HG03045 (cell line): ENCODE results near the gene AP1S2.
"Not testable (repeated sequence)": the region's sequence is repeated elsewhere in the genome, so short reads cannot be mapped to it uniquely, and the experiment has no call there.

Experiments
- ATAC-seq: cut with Tn5 transposase; IDR thresholded peaks from one replicate; pipeline ENCODE4 v1.9.1; 2021; ENCODE audit warnings: mild to moderate bottlenecking, moderate library complexity; ENCODE audit not compliant: unreplicated experiment

AP1S2 gene

DNA sequence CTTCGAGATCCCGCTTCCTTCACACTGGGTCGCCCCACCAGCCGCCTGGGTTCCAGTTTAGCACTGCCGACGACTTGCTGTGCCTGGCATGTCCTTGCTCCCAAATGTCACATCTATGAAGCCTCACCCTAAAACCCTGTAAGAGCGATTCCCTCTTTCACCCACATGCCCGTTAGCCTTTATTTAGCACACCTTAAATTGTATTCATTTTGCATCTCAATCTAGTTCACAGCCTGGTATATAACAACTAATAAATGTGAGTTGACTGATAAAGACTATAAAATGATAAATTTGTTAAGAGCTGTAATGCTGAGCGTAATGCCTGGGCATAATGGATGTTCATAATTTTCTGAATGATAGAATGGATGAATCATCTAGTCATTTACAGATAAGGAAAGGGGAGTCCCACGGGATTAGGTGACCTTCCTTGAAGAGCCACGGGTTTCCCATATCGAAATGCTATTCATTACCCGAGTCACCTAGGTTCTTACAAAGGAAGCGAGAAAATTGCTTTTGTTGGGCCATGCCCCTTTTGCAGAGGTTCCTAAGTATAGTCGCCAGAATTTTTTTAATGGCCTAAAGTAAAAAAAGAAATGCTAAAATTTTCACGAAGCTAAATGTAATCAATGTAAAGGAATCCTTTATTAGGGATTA lies 1.1 kb upstream of the AP1S2 start:
- ATAC-seq: no peak

DNA sequence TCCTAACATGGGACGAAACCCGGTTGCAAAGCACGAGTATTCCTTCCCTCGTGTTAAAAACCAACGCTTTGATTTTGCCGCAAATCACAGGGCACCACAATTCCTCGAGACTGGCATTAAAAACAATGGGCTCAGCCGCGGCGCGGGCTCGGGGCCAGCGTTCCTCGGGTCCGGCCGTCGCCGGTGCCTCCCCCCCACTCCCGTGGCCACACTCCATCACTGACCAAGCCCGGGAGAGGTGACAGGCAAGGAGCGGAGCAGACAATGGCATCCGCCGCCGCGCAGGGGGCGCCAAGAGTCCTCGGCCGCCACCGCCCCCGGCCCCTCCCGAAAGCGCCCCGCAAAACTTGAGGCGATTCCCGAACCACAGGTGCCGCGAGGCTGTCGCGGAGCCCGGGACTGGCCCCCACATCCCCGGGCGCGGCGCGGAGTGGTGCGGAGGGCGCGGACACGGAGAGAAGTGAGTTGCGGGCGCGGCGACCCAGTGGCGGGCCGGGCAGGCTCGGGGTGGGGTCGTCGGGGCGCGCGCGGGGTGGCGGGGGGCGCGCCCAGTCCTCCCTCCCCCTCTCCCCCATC lies 445 bp downstream of the AP1S2 start:
- peak; percentile 44 for ATAC-seq

DNA sequence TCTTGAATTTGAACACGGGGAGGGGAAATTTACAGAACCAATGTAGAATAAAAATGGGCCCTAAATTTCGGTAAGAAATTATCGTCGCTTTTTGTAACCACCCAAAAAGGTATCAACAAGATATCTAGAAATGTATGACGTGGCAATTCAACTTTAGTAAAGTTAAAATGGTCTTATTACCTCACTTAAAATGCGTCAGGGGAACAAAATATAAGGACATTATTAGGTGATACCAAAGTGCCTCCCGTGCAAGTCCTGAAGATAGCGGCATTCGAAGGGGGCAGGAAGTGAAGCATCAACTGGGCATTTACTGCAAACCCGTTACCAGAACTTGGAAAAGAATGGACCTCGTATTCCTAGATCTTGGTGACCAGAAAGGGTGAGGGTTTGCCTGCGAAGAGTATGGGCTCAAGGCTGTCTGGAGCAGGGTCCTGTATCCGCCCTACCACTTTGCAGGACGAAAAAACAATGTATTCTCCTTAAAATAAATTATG lies 980 bp downstream of the AP1S2 start:
- ATAC-seq: no peak

DNA sequence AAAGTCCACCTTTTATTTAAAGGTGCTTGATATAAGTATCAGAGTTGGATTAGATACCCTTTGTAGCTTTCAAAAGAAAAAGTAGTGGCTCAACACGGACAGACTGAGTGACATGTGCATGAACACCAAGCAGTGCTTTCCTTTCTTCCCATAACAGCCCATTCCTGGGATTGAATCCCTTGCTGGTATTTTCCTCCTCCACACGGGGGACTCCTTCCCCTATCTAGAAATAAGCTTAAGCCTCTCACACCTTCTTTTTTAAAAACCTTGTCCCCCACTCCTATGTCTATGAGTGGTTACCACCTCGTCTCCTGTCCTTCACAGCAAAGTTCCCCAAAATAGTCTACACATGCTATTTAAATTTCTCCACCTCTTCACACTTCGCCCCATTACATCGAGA lies 5.1 kb downstream of the AP1S2 start:
- ATAC-seq: no peak

DNA sequence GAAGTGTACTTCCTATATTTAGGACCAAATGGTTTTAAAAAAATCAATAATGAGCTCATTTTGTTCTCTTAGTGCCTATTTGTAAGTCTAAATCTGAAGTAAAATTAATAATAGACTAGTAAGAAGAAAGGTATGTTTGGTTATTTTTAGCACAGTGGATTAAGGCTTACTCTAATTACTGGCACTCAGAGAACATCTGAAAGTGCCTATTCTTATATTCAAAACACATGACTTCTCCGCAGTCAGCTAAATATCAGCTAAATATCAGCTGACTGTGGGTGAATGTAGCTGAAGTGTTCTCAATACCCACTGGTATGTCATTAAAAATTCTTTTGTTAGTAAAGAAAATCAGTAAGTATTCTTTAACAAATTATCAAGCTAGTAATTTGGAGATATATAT lies 6.0 kb downstream of the AP1S2 start:
- no peak for ATAC-seq

DNA sequence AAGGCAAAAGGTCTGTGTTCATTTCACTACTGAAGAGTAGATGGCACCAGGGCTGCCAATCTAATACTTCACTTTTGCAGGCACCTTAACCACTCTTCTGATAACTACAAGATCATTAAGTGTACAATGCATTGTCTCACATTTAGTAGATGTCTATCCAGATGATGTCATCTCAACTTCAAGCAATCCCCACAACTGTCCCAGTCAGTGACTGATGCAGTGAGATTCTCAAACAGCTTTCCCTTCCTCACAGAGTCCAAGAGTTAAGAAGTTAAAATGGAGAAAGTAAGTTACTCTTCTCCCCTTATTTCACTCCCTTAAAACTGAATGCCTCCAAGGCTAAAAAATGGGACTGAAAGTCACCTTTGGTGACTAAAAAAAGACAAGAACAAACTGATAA lies 10.7 kb downstream of the AP1S2 start:
- no peak for ATAC-seq

DNA sequence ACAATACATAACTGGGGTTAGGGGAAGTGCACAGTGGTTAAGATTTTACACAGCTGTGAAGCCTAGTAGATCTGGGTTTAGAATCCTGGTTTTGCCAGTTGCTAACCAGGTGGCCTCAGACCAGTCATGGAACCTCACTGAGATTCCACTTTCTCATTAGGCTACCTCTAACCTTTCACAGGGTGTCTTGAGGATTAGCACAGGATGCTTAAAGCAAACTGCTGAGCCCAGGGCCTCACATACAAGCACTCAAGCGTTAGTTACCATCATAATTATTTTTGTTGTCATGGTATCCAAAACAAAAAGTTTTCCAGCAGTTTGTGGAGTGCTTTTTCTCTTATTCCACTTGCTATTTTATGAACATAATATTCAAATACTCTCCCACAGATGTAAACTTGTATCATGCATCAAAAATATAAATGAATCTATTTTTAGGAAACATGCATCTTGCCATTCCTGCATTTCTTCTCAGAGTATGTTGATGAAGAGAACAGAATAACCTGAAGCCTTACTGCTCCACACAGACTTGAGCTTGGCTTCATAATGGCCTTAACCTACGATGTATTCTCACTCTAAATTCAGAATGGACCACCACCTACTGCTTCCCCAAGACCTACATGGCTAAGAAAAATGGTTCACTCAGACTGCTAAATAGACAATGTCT lies 12.6 kb downstream of the AP1S2 start:
- no peak for ATAC-seq

DNA sequence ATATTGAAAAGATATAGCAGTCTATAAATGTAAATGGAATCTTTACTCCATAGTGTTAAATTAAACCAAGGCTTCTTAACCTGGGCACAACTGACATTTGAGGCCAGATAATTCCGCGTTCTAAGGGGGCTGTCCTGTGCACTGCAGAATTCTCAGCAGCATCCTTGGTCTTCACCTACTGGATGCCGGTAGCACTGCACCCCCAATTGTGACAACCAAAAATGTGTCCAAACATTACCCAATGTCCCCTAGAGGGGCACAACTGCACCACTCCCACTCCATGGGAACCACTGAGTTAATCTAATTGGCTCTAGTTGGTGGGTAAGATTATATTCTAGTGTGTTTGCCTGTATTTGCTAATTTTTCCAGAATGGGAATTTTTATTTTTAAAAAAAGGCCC lies 16.6 kb downstream of the AP1S2 start:
- no peak for ATAC-seq

DNA sequence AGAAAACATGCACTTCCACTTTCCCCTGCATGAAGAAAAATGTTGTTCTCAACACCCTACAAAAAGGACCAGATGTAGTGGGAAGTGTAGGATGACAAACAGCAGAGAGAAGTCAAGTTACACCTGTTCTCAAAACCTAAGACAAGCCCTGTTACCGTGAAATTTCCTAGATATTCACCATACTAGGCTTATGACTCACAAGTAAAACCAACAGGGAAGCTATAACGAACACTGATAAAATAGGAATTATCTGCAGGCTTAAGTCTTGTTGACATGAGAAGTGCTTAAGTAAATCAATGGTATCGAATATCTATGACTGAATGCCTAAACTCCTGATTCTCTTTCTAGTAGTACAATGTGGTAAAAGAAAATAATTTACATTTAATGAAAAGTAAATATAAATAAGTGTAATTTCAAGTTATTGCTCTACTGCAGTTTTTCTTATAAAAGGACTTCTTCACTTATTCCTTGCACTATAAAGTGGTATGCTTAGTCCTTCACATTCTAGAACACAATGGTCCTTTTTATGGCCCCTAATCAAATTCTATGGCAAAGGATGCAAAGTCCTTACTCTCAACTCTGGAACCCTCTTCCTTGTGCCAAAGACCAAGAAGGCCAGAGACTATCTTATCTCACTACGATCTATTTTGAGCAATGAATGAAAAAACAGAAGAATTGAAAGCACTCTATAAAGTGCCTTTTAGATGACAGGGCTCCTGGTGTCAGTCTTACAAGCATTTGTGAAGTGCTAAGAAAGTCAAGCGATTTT lies 19.6 kb downstream of the AP1S2 start:
- no peak for ATAC-seq

DNA sequence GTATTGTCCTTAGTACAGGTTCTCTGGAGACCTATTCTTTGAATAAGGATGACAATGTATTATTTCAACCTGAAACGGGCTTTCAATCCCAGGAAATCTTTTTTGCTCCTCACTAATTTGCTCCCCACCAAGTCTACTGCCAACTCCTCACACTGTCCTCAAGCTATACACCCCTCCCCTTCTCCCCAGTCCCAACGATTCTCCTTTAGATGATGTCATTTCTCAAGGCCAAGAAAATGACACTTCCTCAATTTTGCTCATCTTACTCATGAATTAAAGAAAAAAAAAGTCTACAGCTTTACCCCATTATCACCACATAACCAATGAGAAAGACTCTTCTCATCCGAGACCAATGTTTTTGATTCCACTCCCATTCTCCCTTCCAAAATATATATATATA lies 20.6 kb downstream of the AP1S2 start:
- ATAC-seq: no peak

DNA sequence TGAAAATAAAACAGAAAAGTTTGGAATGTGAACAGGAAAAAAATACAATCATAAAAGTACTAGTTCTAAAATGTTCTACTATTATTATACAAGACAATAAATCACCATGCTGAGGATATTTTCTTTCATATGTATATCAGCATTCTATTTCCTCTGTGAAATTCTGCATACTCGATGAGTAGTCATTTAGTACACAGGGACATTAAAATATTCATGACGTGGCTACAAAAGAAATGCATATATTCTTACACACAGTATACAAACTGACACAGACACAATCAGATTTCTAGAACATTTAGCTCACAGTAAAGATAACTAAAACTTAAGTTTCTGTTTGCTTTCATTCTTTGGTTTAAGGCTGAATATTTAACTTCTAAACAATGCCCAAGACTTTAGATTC lies 23.3 kb downstream of the AP1S2 start:
- ATAC-seq: not testable (repeated sequence)

DNA sequence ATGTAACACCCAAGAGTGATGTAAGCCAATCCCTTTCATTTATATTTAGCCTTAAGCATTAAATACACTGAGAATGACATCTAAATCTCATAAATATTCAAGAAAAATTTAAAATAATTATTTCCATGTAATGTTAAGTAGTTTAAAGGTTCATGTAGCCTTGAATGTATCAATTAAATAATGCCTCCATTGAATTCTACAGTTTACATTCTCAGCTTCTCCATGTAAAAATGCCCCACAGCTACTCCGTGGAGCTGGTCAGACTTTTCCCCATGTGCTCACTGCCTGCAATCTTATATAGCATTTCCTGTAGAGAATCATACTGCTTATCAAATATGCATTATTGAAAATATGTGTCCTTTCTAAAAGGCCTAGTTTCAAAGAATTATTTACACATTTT lies 25.4 kb downstream of the AP1S2 start:
- ATAC-seq: no peak

DNA sequence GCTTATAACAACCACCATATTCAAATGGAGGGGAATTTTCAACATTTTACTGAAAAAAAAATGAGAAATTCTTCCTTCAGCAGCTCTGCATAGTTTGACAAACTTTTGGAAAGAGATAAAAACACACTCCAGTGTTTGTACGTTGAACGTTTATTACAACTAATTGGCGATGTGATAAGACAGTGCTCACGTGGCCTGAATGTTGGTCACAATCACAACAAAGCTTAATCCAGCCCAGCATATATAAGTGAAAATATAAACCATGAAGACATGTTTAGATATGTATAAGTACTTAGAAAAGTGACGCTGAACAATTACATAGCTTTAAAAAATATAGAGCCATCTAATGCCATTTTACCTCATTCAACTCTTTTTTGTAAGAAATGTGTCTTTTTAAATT lies 28.7 kb downstream of the AP1S2 start:
- no peak for ATAC-seq

DNA sequence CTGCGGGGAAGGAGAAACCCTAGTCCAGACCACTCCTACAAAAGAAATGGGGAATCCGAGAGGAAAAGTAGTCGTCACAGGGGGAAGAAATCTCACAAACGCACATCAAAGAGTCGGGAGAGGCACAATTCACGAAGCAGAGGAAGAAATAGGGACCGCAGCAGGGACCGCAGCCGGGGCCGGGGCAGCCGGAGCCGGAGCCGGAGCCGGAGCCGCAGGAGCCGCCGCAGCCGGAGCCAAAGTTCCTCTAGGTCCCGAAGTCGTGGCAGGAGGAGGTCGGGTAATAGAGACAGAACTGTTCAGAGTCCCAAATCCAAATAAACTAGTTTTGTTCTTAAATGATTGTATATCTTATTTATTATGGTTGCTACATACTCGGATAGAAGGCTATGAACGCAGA lies 31.7 kb downstream of the AP1S2 start:
- no peak for ATAC-seq

DNA sequence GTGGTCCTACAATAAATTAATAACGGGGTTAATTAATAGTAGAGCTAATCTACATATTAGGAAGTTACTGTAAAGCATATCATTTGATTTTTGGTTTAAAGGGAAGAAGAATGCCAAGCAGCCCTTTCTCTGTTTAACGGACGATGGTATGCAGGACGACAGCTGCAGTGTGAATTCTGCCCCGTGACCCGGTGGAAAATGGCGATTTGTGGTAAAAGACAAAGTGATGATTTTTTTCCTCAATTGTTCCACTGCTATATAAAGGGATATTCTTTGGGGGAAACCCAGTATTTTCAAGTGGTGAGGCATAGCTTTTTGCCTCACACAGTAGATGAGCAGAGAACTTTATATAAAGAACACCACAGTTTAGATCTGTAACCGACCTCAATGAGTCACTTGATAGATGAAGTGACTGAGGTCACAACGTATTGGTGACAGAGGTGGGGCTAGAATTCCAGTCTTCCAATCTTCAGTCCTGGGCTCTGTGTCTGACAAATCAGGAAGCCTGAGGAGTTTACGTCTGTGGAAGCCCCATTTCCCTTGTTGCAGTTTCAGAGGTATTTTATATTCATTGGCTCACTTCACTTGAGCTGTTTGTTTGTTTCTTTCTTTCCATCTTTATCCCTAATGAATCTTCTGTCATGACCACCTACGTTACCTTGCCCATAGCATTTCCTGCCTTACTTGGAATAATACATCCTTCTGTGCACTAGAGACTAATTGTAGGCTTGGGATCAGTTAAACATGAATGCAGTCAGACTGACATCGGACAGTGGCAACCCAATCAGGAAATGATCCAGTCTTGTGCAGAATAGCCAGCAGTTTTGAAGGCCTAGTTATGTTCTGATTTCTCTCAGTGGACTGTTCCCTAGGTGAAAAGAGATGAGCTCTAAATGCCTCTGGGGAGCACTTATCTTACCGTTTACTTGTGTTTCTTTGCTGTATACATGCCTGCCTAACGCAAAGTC lies 34.2 kb downstream of the AP1S2 start:
- ATAC-seq: no peak

DNA sequence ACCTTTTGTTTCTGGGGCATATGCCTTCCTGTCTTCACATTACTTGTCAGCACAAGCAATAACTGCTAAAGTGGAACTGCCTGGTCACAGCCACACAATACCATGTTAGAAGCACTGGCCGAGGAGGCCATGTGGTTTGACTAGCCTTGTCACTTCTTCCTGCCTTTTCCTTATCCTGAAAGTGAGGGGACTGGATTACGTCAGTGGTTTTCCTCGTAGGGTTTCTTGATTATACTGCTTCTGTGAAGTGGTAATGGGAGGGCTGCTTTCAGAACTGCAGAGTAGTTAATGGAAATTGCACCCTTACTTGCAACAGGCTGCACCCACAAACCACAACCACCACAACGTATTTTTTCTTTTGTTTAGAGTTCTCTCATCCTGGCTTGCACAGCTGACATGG lies 37.7 kb downstream of the AP1S2 start:
- ATAC-seq: no peak

DNA sequence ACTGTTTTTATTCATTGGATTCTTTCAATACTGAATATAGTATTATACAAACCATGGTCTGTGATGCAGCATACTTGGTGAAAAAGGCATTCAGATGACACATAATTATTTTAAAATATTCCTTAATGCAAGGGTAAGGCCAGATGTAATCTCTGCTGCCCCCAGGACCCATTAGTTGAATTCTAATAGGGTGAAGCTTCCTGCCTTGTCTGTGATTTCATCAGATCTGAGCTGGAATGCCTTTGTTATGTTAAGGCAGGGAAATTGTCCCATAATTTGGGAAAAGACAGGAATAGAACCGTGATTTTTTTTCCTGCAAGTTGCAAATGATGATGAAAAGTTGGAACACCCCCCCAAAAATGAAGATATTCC lies 38.2 kb downstream of the AP1S2 start:
- no peak for ATAC-seq

DNA sequence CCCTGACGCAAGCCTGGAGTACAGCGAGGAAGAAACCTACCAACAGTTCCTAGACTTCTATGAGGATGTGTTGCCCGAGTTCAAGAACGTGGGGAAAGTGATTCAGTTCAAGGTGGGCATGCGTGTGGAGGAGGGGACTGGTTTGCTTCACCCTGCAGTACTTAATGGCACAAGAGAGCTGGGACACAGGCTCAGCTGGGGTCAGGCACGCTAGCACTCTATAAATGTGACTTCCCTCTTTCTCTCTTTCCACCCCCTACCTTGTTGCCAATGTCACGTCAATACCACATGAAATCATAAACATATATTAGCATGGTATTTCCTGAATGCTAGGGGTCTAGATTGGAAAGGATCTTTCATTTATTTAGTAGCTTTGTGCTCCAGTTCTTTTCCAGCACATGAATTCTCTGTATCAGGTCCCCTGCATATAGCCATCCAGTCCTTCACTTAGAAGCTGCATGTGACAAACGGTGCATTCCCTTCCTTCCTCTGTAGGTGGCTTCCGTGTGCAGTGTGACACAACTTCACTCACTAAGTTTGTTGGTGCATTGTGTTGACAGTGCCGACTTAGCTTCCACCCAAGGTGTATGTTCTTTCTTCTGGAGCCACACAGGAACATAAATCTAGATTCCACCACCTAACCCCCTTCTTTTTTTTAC lies 38.7 kb downstream of the AP1S2 start:
- ATAC-seq: peak; percentile 78

DNA sequence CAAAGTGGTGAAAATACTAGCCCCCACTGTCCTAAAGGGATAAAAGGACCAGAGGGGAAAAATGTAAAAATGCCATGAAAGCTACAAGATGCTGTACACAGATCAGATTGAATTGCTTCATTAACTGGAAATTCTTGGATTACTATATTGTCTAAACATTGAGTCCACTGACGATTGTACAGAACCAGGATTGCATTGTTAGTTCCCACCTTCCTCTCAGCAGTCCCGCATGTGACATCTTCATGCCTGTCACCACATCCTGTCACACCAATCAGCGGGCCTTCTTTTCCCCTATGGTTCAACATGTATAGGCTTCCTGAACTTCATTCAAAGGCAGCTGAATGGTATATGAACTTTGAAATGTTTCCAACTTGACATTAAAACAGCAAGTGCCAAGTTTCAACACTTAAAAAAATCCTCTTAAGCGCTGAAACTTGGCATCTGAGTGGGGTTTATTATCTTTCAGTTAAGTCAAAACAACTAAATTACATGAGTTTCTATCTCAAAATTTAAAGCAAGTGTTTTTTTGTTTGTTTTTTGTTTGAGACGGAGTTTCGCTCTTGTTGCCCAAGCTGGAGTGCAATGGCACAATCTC lies 39.7 kb downstream of the AP1S2 start:
- ATAC-seq: no peak

DNA sequence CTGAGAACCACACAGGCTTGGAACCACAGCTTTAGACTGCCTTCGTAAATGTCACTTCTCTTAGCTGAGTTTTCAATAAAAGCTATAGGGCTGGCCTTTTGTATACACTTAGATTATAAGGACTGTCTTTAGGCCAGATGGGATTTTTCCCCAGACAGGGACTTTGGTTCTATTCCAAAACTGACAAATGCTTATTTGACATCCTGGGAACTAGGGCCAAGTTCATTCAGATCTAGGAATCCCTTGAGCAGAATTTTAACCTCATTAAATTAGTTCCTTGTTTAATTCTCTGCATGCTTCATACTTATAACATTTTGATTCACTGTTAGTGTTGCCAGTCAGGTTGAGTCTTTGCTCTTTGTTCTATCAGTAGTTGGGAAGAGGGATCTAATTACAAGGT lies 41.2 kb downstream of the AP1S2 start:
- ATAC-seq: no peak
